HepG2 (cell line): ENCODE measurements around the gene SLC15A3. TPM values are rescaled to one million over a fixed set of nuclear protein-coding genes. Genes with fewer than 3 reads are reported as not detected.
A peak's percentile ranks its signal among the peaks of the same experiment; 100 is the strongest.

Source experiments
- BHLHE40 ChIP-seq: IDR thresholded peaks from 2 replicates; pipeline ENCODE4 v1.6.1; 2011; ENCODE audit warnings: low read length, improper control_type of control experiment
- CBX2 ChIP-seq, 2 experiments: fragments of 200-600 bp in 1 of 2; sonication (generic); formaldehyde crosslinking in 1 of 2; IDR thresholded peaks; 2 replicates each; pipeline versions ENCODE4 v1.7.0 to v1.8.1; 2018 to 2022; ENCODE audit warnings: low read depth in 2 of 2, low read length in 1 of 2, mild to moderate bottlenecking in 1 of 2, missing genetic modification reagents in 1 of 2
- CEBPG ChIP-seq: IDR thresholded peaks from 2 replicates; pipeline ENCODE4 v1.6.1; 2016
- NRL ChIP-seq: sonication (generic); formaldehyde crosslinking; IDR thresholded peaks from 2 replicates; pipeline ENCODE4 v1.5.0; 2020; ENCODE audit warnings: missing genetic modification reagents, mild to moderate bottlenecking, moderate library complexity, borderline replicate concordance
- RBM39 ChIP-seq: fragments of 200-400 bp; formaldehyde crosslinking; IDR thresholded peaks from one replicate; pipeline ENCODE4 v1.6.1; 2018; ENCODE audit warnings: antibody characterized with exemption, mild to moderate bottlenecking, low read depth, low read length; ENCODE audit not compliant: poor library complexity, severe bottlenecking
- SP1 ChIP-seq, 2 experiments: fragments of 450-650 bp in 1 of 2; sonication (generic) in 1 of 2; formaldehyde crosslinking in 1 of 2; IDR thresholded peaks; 2 replicates each; pipeline versions ENCODE4 v1.4.0 to v1.6.1; 2016 to 2020; ENCODE audit warnings: missing genetic modification reagents in 1 of 2
- ZBTB20 ChIP-seq: sonication (generic); formaldehyde crosslinking; IDR thresholded peaks from 2 replicates; pipeline ENCODE4 v1.8.1; 2023; ENCODE audit warnings: missing genetic modification reagents, low read depth, mild to moderate bottlenecking, borderline replicate concordance
- ZNF556 ChIP-seq: sonication (generic); formaldehyde crosslinking; IDR thresholded peaks from 2 replicates; pipeline ENCODE4 v1.4.0; 2020; ENCODE audit warnings: mild to moderate bottlenecking, missing genetic modification reagents, borderline replicate concordance
- ZNF629 ChIP-seq: sonication (generic); formaldehyde crosslinking; conservative IDR thresholded peaks from 2 replicates; pipeline ENCODE4 v1.5.0; 2020; ENCODE audit warnings: missing genetic modification reagents
- ZNF644 ChIP-seq: IDR thresholded peaks from 2 replicates; pipeline ENCODE4 v1.6.1; 2016; ENCODE audit warnings: low read depth
- ZNF724P ChIP-seq: sonication (generic); formaldehyde crosslinking; IDR thresholded peaks from 2 replicates; pipeline ENCODE4 v1.8.0; 2022; ENCODE audit warnings: missing genetic modification reagents, borderline replicate concordance
- ZNF746 ChIP-seq: sonication (generic); formaldehyde crosslinking; IDR thresholded peaks from 2 replicates; pipeline ENCODE4 v1.8.0; 2022; ENCODE audit warnings: mild to moderate bottlenecking, missing genetic modification reagents
- ZNF776 ChIP-seq: sonication (generic); formaldehyde crosslinking; IDR thresholded peaks from 2 replicates; pipeline ENCODE4 v1.4.0; 2020; ENCODE audit warnings: mild to moderate bottlenecking, missing genetic modification reagents
- ZSCAN29 ChIP-seq: sonication (generic); formaldehyde crosslinking; conservative IDR thresholded peaks from 2 replicates; pipeline ENCODE4 v1.4.0; 2020; ENCODE audit warnings: mild to moderate bottlenecking, missing genetic modification reagents
- polyA plus RNA-seq, 8 experiments: library from polyadenylated mRNA; depleted of rRNA in 3 of 8; stranded (reverse) in 7 of 8; unstranded in 1 of 8; fragments of >200 nt; fragmentation: Illumina TruSeq in 4 of 8; extraction: Trizol in 4 of 8; gene quantifications; 2 replicates each; pipeline versions ENCODE4 v1.2.1 to v1.2.3, GENCODE V29; 2011 to 2016; ENCODE audit warnings: low read depth in 4 of 8, missing spikeins in 1 of 8, mixed read lengths in 1 of 8; ENCODE audit not compliant: insufficient read depth in 1 of 8
- total RNA-seq, 5 experiments: library from RNA; depleted of rRNA; stranded (reverse); fragments of >200 nt; fragmentation: Illumina TruSeq; extraction: Trizol; gene quantifications; 2 replicates each; pipeline ENCODE4 v1.2.3, GENCODE V29; 2016; ENCODE audit warnings: low read depth in 1 of 5
- TF ChIP-seq, protein P1 (sequence below): sonication (generic); formaldehyde crosslinking; IDR thresholded peaks from 2 replicates; pipeline ENCODE4 v1.5.1; 2020; ENCODE audit warnings: missing genetic modification reagents, mild to moderate bottlenecking, borderline replicate concordance
- TF ChIP-seq, protein P2 (sequence below): sonication (generic); formaldehyde crosslinking; conservative IDR thresholded peaks from 2 replicates; pipeline ENCODE4 v1.4.0; 2020; ENCODE audit warnings: missing genetic modification reagents
- TF ChIP-seq, protein P3 (sequence below): sonication (generic); formaldehyde crosslinking; IDR thresholded peaks from 2 replicates; pipeline ENCODE4 v1.4.0; 2020; ENCODE audit warnings: missing genetic modification reagents, mild to moderate bottlenecking, borderline replicate concordance
- TF ChIP-seq, protein P4 (sequence below): IDR thresholded peaks from 2 replicates; pipeline ENCODE4 v1.6.1; 2018; ENCODE audit warnings: missing genetic modification reagents

SLC15A3 gene
- total and polyA plus RNA-seq, 2 of the 13 experiments (the other 11 are each of a cell fraction or from before 2014, with no cell fraction given): 0.45 to 0.77 TPM

DNA sequence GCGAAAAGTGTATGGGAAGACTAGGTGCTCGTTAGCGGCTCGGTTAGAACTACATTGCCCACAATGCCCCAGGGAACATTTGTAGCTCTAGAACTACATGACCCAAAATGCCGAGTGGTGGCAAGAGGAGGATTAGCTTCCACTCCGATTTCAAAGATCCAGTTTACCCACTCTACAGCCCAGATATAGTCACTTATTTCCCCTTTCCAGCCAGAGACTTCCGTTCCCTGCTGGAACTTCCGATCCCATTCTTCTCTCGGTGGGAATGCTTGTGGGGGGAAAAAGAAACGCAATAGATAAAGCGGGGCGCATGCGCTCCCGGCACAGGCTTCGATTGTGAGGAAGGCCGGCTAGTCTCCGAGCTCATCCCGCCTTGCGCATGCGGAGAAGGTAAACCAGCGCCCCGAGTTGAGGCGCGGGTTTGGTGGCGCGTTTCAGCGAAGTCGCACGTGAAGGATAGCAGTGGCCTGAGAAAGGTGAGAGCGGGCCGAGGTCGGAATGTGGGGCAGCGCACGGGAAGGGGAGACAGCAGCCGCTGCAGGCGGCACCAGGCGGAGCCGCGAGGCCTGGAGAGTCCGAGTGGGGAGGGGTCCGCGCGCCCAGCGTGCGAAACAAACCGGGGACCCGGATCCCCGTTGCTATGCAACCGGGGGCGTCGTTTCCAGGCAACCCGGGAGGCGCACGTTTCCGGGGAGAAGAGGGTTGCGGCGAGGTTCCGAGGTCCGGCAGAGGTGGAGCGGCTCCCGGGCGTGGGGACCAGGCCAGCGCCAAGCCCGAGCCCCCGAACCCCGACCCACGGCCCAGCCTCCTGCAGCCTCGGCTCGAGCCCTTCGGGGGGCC lies 38.0 kb downstream of the SLC15A3 start, which contains the start of gene TMEM109 (continued):
- TF ChIP-seq, protein P1, sequence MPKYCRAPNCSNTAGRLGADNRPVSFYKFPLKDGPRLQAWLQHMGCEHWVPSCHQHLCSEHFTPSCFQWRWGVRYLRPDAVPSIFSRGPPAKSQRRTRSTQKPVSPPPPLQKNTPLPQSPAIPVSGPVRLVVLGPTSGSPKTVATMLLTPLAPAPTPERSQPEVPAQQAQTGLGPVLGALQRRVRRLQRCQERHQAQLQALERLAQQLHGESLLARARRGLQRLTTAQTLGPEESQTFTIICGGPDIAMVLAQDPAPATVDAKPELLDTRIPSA (CRISPR knock-in tag): no peak
- TF ChIP-seq ZNF746 (CRISPR knock-in tag) (no peak), BHLHE40 (no peak), ZNF629 (no peak), CBX2 (IDR thresholded peaks at IDR 0.05; ENCODE audit: low read depth, low read length) (no peak), CBX2 (CRISPR knock-in tag; IDR thresholded peaks at IDR 0.05; ENCODE audit: low read depth) (no peak), ZBTB20 (CRISPR knock-in tag) (peak; percentile 47; the same call in 1 of the 2 replicates), CEBPG (CRISPR knock-in tag) (no peak; the same call in 1 of the 2 replicates), SP1 (IDR thresholded peaks at IDR 0.05) (no peak), SP1 (CRISPR knock-in tag; IDR thresholded peaks at IDR 0.05) (no peak), NRL (CRISPR knock-in tag) (peak; percentile 89), ZNF556 (CRISPR knock-in tag) (no peak), ZSCAN29 (CRISPR knock-in tag) (no peak), ZNF776 (CRISPR knock-in tag) (peak; percentile 58; the same call in 1 of the 2 replicates), ZNF724P (CRISPR knock-in tag) (no peak), ZNF644 (no peak), RBM39 (no peak)
- TF ChIP-seq, protein P2, sequence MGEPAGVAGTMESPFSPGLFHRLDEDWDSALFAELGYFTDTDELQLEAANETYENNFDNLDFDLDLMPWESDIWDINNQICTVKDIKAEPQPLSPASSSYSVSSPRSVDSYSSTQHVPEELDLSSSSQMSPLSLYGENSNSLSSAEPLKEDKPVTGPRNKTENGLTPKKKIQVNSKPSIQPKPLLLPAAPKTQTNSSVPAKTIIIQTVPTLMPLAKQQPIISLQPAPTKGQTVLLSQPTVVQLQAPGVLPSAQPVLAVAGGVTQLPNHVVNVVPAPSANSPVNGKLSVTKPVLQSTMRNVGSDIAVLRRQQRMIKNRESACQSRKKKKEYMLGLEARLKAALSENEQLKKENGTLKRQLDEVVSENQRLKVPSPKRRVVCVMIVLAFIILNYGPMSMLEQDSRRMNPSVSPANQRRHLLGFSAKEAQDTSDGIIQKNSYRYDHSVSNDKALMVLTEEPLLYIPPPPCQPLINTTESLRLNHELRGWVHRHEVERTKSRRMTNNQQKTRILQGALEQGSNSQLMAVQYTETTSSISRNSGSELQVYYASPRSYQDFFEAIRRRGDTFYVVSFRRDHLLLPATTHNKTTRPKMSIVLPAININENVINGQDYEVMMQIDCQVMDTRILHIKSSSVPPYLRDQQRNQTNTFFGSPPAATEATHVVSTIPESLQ (CRISPR knock-in tag): no peak
- TF ChIP-seq, protein P3, sequence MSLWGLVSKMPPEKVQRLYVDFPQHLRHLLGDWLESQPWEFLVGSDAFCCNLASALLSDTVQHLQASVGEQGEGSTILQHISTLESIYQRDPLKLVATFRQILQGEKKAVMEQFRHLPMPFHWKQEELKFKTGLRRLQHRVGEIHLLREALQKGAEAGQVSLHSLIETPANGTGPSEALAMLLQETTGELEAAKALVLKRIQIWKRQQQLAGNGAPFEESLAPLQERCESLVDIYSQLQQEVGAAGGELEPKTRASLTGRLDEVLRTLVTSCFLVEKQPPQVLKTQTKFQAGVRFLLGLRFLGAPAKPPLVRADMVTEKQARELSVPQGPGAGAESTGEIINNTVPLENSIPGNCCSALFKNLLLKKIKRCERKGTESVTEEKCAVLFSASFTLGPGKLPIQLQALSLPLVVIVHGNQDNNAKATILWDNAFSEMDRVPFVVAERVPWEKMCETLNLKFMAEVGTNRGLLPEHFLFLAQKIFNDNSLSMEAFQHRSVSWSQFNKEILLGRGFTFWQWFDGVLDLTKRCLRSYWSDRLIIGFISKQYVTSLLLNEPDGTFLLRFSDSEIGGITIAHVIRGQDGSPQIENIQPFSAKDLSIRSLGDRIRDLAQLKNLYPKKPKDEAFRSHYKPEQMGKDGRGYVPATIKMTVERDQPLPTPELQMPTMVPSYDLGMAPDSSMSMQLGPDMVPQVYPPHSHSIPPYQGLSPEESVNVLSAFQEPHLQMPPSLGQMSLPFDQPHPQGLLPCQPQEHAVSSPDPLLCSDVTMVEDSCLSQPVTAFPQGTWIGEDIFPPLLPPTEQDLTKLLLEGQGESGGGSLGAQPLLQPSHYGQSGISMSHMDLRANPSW: no peak
- TF ChIP-seq, protein P4, sequence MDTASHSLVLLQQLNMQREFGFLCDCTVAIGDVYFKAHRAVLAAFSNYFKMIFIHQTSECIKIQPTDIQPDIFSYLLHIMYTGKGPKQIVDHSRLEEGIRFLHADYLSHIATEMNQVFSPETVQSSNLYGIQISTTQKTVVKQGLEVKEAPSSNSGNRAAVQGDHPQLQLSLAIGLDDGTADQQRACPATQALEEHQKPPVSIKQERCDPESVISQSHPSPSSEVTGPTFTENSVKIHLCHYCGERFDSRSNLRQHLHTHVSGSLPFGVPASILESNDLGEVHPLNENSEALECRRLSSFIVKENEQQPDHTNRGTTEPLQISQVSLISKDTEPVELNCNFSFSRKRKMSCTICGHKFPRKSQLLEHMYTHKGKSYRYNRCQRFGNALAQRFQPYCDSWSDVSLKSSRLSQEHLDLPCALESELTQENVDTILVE: no peak
